ENCODE data around the gene TMEM221. TPM values are rescaled to one million over a fixed set of nuclear protein-coding genes. Genes with fewer than 3 reads are reported as not detected.

TMEM221 gene
- total and polyA plus RNA-seq, 9 of the 15 experiments (the other 6 are each of a cell fraction or from before 2014, with no cell fraction given) = 0.06 to 0.35 TPM; not detected in 7

DNA sequence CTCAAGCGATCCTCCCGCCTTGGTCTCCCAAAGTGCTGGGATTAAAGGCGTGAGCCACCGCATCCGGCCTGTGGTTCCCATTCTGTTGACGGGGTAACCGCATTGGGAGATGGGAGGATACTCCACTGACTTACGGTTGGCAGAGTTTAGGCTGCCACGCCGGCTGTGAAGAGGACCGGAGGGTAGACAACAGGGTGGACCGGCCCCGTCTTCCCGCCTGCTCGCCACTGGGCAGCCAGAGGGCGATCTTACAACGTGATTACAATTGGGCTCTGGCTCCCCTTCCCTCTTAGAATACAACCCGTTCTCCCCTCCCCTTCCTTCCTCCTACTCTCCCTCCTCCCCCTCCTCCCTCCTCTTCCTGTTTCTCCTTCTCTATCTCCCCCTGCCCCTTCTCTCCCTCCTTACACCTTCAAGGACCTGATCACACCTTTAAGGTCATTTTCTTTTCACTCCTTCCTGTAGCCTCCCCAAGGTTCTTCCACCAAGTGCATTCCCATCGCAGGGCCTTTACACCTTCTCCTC, 53.5 kb downstream of the TMEM221 start (continued):
- TF ChIP-seq MTA2 (IDR thresholded peaks at IDR 0.05; ENCODE audit: low read depth) (peak; percentile 50), FOXK2 (conservative IDR thresholded peaks at IDR 0.05 in 1 of 2, IDR thresholded peaks at IDR 0.05 in 1 of 2; ENCODE audit: low read depth in 2 of 2) (peak; percentile 49 to 76; a peak in 3 of 4 replicates), KDM1A (IDR thresholded peaks at IDR 0.05) (peak; percentile 89 to 96), RBM22 (IDR thresholded peaks at IDR 0.05; ENCODE audit: low read depth, low read length, poor library complexity, severe bottlenecking) (no peak), SREBF2 (CRISPR knock-in tag; IDR thresholded peaks at IDR 0.05) (no peak), PCBP2 (IDR thresholded peaks at IDR 0.05; ENCODE audit: low read depth, low read length, poor library complexity, severe bottlenecking) (no peak), GATA2 (CRISPR knock-in tag; IDR thresholded peaks at IDR 0.05) (no peak), ARHGAP35 (IDR thresholded peaks at IDR 0.05; ENCODE audit: partially characterized antibody) (no peak), CBFA2T2 (conservative IDR thresholded peaks at IDR 0.05) (no peak), THRAP3 (IDR thresholded peaks at IDR 0.05; ENCODE audit: borderline replicate concordance) (no peak; the same call in 1 of the 2 replicates), GABPB1 (CRISPR knock-in tag; IDR thresholded peaks at IDR 0.05) (peak; percentile 79), SMARCA4 (IDR thresholded peaks at IDR 0.05) (peak; percentile 61; the same call in 1 of the 2 replicates), ZSCAN32 (CRISPR knock-in tag; IDR thresholded peaks at IDR 0.05) (no peak), PHB2 (IDR thresholded peaks at IDR 0.05; ENCODE audit: low read depth) (peak; percentile 26; the same call in 1 of the 2 replicates), MEF2D (tag; conservative IDR thresholded peaks at IDR 0.05; ENCODE audit: low read depth) (no peak), CTBP1 (IDR thresholded peaks at IDR 0.05; ENCODE audit: borderline replicate concordance) (peak; percentile 63)
- TF ChIP-seq, protein P1, sequence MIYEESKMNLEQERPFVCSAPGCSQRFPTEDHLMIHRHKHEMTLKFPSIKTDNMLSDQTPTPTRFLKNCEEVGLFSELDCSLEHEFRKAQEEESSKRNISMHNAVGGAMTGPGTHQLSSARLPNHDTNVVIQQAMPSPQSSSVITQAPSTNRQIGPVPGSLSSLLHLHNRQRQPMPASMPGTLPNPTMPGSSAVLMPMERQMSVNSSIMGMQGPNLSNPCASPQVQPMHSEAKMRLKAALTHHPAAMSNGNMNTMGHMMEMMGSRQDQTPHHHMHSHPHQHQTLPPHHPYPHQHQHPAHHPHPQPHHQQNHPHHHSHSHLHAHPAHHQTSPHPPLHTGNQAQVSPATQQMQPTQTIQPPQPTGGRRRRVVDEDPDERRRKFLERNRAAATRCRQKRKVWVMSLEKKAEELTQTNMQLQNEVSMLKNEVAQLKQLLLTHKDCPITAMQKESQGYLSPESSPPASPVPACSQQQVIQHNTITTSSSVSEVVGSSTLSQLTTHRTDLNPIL (CRISPR knock-in tag; IDR thresholded peaks at IDR 0.05) = no peak
- TF ChIP-seq, protein P2, sequence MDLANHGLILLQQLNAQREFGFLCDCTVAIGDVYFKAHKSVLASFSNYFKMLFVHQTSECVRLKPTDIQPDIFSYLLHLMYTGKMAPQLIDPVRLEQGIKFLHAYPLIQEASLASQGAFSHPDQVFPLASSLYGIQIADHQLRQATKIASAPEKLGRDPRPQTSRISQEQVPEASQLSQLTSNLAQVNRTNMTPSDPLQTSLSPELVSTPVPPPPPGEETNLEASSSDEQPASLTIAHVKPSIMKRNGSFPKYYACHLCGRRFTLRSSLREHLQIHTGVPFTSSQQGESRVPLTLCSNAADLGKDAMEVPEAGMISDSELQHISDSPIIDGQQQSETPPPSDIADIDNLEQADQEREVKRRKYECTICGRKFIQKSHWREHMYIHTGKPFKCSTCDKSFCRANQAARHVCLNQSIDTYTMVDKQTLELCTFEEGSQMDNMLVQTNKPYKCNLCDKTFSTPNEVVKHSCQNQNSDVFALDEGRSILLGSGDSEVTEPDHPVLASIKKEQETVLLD (IDR thresholded peaks at IDR 0.05) = peak; percentile 81; the same call in 1 of the 2 replicates
- TF ChIP-seq, protein P3, sequence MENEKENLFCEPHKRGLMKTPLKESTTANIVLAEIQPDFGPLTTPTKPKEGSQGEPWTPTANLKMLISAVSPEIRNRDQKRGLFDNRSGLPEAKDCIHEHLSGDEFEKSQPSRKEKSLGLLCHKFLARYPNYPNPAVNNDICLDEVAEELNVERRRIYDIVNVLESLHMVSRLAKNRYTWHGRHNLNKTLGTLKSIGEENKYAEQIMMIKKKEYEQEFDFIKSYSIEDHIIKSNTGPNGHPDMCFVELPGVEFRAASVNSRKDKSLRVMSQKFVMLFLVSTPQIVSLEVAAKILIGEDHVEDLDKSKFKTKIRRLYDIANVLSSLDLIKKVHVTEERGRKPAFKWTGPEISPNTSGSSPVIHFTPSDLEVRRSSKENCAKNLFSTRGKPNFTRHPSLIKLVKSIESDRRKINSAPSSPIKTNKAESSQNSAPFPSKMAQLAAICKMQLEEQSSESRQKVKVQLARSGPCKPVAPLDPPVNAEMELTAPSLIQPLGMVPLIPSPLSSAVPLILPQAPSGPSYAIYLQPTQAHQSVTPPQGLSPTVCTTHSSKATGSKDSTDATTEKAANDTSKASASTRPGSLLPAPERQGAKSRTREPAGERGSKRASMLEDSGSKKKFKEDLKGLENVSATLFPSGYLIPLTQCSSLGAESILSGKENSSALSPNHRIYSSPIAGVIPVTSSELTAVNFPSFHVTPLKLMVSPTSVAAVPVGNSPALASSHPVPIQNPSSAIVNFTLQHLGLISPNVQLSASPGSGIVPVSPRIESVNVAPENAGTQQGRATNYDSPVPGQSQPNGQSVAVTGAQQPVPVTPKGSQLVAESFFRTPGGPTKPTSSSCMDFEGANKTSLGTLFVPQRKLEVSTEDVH (IDR thresholded peaks at IDR 0.05; ENCODE audit: low read depth, partially characterized antibody) = peak; percentile 76
- TF ChIP-seq, protein P4, sequence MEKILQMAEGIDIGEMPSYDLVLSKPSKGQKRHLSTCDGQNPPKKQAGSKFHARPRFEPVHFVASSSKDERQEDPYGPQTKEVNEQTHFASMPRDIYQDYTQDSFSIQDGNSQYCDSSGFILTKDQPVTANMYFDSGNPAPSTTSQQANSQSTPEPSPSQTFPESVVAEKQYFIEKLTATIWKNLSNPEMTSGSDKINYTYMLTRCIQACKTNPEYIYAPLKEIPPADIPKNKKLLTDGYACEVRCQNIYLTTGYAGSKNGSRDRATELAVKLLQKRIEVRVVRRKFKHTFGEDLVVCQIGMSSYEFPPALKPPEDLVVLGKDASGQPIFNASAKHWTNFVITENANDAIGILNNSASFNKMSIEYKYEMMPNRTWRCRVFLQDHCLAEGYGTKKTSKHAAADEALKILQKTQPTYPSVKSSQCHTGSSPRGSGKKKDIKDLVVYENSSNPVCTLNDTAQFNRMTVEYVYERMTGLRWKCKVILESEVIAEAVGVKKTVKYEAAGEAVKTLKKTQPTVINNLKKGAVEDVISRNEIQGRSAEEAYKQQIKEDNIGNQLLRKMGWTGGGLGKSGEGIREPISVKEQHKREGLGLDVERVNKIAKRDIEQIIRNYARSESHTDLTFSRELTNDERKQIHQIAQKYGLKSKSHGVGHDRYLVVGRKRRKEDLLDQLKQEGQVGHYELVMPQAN (IDR thresholded peaks at IDR 0.05; ENCODE audit: borderline replicate concordance) = no peak; the same call in 1 of the 2 replicates

Measured in K562 (cell line).